HL-60 (cell line): ENCODE results near the gene VTI1A.
A peak's percentile ranks its signal among the peaks of the same experiment; 100 is the strongest.

ENCODE experiments used
- DNase-seq, 2 experiments: peaks; one replicate each; pipeline ENCODE4 v3.0.0-alpha.2; 2010 to 2020; ENCODE audit warnings: low read depth in 1 of 2, low spot score in 1 of 2
- H3K27ac ChIP-seq: fragments of 250-450 bp; sonication (Bioruptor Pico); replicated peaks from 2 replicates; pipeline ENCODE4 v1.5.1; 2020; ENCODE audit warnings: mild to moderate bottlenecking, moderate library complexity
- H3K27me3 ChIP-seq: fragments of 250-450 bp; sonication (Bioruptor Pico); 2 replicates; pipeline ENCODE4 v1.5.1; 2021; ENCODE audit warnings: mild to moderate bottlenecking, moderate library complexity; ENCODE audit not compliant: insufficient read depth, poor library complexity, severe bottlenecking
- H3K4me3 ChIP-seq: replicated peaks from 2 replicates; pipeline ENCODE4 v1.5.1; 2011; ENCODE audit warnings: mild to moderate bottlenecking, control low read depth, low read length; ENCODE audit not compliant: insufficient read depth
- CTCF ChIP-seq: IDR thresholded peaks from one replicate; pipeline ENCODE4 v1.5.1; 2011; ENCODE audit warnings: low read length, control low read depth, inconsistent platforms; ENCODE audit not compliant: insufficient read depth
- GABPA ChIP-seq: IDR thresholded peaks from 2 replicates; pipeline ENCODE4 v1.6.1; 2012; ENCODE audit warnings: low read depth
- POLR2AphosphoS5 ChIP-seq: IDR thresholded peaks from 2 replicates; pipeline ENCODE4 v1.6.1; 2012; ENCODE audit warnings: low read depth
- REST ChIP-seq: IDR thresholded peaks from 2 replicates; pipeline ENCODE4 v1.6.1; 2012; ENCODE audit warnings: low read depth; ENCODE audit not compliant: insufficient replicate concordance
- SPI1 ChIP-seq: IDR thresholded peaks from 2 replicates; pipeline ENCODE4 v1.6.1; 2012; ENCODE audit warnings: low read depth, mild to moderate bottlenecking, borderline replicate concordance
- long read RNA-seq: library from polyadenylated mRNA; unstranded; transcript quantifications from one replicate; pipeline ENCODE4 v2.0.0, GENCODE V29; 2020

The VTI1A gene
- long read RNA-seq, full-length matches to known transcripts = 27 of 51 reads
- long read RNA-seq, partial matches to known transcripts = 13 of 51 reads
- long read RNA-seq, other reads (novel, unspliced or antisense) = 11 of 51 reads

GRCh38 chr10:112446855-112447619 lies at the start of gene VTI1A, which contains the start of gene ZDHHC6:
VTI1A (plus strand) TSS chr10:112447215; CDS start chr10:112447374, 159 bp downstream.
ZDHHC6 (minus strand) TSS chr10:112446914; CDS start chr10:112445436, 1,478 bp downstream.
- peak within 1 kb of the TSS; percentile 95 for H3K27ac ChIP-seq
- H3K4me3 ChIP-seq = peak within 1 kb of the TSS; percentile 97
- TF ChIP-seq CTCF = no peak
- peak; percentile 78 for TF ChIP-seq REST
- no peak for TF ChIP-seq SPI1
- TF ChIP-seq POLR2AphosphoS5 = peak; percentile 83
- peak; percentile 95 for TF ChIP-seq GABPA
- peak; percentile 76 to 82 for DNase-seq
- H3K27me3 ChIP-seq = no peaks in the 10 kb centered on the region

DNA sequence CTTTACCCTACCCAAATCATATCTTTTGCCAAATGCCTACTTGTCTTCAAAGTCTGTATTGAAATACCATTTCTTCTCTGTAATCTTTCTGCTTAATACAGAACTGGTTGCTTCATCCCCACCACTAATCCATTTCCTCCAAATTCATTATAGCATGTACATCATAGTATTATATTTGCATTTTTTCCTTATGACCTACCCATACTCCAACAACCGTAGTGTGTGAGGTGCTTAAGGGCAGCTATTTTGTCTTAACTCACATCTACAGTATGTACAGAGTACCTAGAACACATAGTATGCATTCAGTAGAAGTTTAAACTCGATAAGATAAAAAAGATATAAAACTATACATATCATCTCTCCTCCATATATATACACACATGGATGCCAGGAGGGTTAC lies 49.4 kb upstream of the VTI1A start:
- no peak overlapping the region for H3K27ac ChIP-seq
- no peaks in the 10 kb centered on the region for H3K27me3 ChIP-seq
- DNase-seq = no peak
- H3K4me3 ChIP-seq = no peak overlapping the region
- TF ChIP-seq GABPA (no peak), REST (no peak), CTCF (no peak), POLR2AphosphoS5 (no peak), SPI1 (no peak)

GRCh38 chr10:112402917-112403316 lies 44.1 kb upstream of the VTI1A start:
- TF ChIP-seq REST = no peak
- TF ChIP-seq SPI1 = no peak
- TF ChIP-seq GABPA = no peak
- TF ChIP-seq POLR2AphosphoS5 = no peak
- TF ChIP-seq CTCF = no peak
- H3K4me3 ChIP-seq = no peak overlapping the region
- no peak overlapping the region for H3K27ac ChIP-seq
- DNase-seq = no peak
- no peaks in the 10 kb centered on the region for H3K27me3 ChIP-seq
